Measurements from ENCODE around the gene SPARCL1.

DNA sequence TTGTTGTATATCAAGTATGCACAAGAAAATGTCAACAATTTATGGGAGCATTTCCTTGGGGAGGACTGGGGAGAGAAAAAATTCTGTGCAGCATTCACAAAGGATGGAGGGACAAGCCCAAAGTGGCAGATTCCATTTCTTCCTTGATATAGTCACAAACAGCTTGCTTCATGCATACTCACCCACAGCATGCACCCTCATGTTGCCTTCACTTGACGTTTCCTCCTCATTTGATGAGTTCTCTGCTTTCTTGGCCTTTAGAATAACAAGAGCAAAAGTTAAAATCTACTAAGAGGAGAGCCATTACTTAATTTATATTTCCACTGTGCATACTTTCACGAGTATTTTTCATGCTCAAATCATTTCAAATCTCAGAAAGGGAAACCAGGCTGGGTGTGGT, 37.7 kb downstream of the SPARCL1 start:
- TF ChIP-seq CTCF (IDR thresholded peaks at IDR 0.05) (no peak), EZH2 (IDR thresholded peaks at IDR 0.05; ENCODE audit: borderline replicate concordance, insufficient read depth, low read depth, low read length, poor library complexity, severe bottlenecking) (no peak)

All from B cell (primary cell).